Smooth muscle cell (in vitro differentiated cells): ENCODE measurements around the gene ACVR1. TPM values are rescaled to one million over a fixed set of nuclear protein-coding genes. Genes with fewer than 3 reads are reported as not detected.

Source experiments
- DNase-seq: peaks from one replicate; lab custom pipeline; 2025; ENCODE audit not compliant: unreplicated experiment; lab: John Stamatoyannopoulos, UW
- H2AFZ ChIP-seq: fragments of 200-600 bp; sonication (generic); 2 replicates; pipeline ENCODE4 v1.6.0; 2016; ENCODE audit warnings: antibody characterized with exemption, low read depth, mild to moderate bottlenecking
- H3F3A ChIP-seq: fragments of 200-600 bp; sonication (generic); 2 replicates; pipeline ENCODE4 v1.6.0; 2017; ENCODE audit warnings: antibody characterized with exemption, low read depth
- H3K27ac ChIP-seq: fragments of 200-600 bp; sonication (generic); 2 replicates; pipeline ENCODE4 v1.5.1; 2016; ENCODE audit warnings: low read depth, mild to moderate bottlenecking
- H3K27me3 ChIP-seq: fragments of 200-600 bp; sonication (generic); 2 replicates; pipeline ENCODE4 v1.6.1; 2016; ENCODE audit warnings: low read depth, mild to moderate bottlenecking
- H3K36me3 ChIP-seq: fragments of 200-600 bp; sonication (generic); 2 replicates; pipeline ENCODE4 v1.5.1; 2016; ENCODE audit warnings: low read depth
- H3K4me1 ChIP-seq: fragments of 200-600 bp; sonication (generic); 2 replicates; pipeline ENCODE4 v1.5.1; 2016; ENCODE audit warnings: low read depth
- H3K4me2 ChIP-seq: fragments of 200-600 bp; sonication (generic); 2 replicates; pipeline ENCODE4 v1.6.0; 2016; ENCODE audit warnings: mild to moderate bottlenecking
- H3K4me3 ChIP-seq: fragments of 200-600 bp; sonication (generic); 2 replicates; pipeline ENCODE4 v1.5.1; 2016; ENCODE audit warnings: mild to moderate bottlenecking
- H3K79me2 ChIP-seq: fragments of 200-600 bp; sonication (generic); 2 replicates; pipeline ENCODE4 v1.6.0; 2016; ENCODE audit warnings: low read depth, mild to moderate bottlenecking
- H3K9ac ChIP-seq: fragments of 200-600 bp; sonication (generic); 2 replicates; pipeline ENCODE4 v1.6.0; 2016; ENCODE audit warnings: low read depth
- H3K9me3 ChIP-seq: fragments of 200-600 bp; sonication (generic); replicated peaks from 2 replicates; pipeline ENCODE4 v1.5.1; 2016; ENCODE audit warnings: low read depth
- H4K20me1 ChIP-seq: fragments of 200-600 bp; sonication (generic); 2 replicates; pipeline ENCODE4 v1.6.0; 2016; ENCODE audit warnings: low read depth
- CTCF ChIP-seq: fragments of 200-600 bp; sonication (generic); IDR thresholded peaks from 2 replicates; pipeline ENCODE4 v1.5.1; 2017; ENCODE audit warnings: borderline replicate concordance, mild to moderate bottlenecking, antibody characterized with exemption; ENCODE audit not compliant: insufficient read depth, poor library complexity, severe bottlenecking
- WGBS: methylation state at CpG from one replicate; pipeline ENCODE4 v1.1.7; 2016; ENCODE audit warnings: low lambda C conversion rate; 5-methylcytosine and 5-hydroxymethylcytosine counted together
- polyA plus RNA-seq: library from polyadenylated mRNA; unstranded; fragments of >200 nt; fragmentation: Nextera tagmentation; extraction: Ambion mirVana; gene quantifications from 2 replicates; pipeline ENCODE4 v1.2.1, GENCODE V29; 2016
- total RNA-seq: library from RNA; depleted of rRNA; stranded (reverse); fragments of >200 nt; gene quantifications from 2 replicates; pipeline ENCODE4 v1.2.3, GENCODE V29; 2014

Gene ACVR1
- total and polyA plus RNA-seq, 2 experiments from 2014 or later, result 27.2 to 32.7 TPM

DNA sequence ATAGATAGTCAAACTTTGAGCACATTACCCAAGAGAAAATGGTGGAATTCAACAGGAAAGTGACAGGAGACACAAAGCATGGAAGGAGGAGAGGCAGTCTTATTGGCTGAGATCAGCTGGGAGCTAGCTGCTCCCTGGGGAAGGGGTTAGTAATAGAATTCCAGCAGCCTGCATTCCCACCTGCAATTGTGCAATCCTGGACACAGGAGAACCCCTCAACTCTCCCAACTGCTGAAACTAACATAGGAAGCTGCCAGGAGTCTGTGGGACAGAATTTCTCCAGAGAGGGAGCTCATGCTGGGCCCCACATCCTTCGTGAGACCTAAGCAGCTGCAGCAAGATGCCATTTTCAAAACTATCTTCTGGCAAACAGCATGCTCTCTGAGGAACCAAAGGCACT, 177.7 kb downstream of the ACVR1 start:
- Histone ChIP-seq H3K9ac (no peak overlapping the region), H3K4me1 (no peaks in the 10 kb centered on the region), H3K79me2 (no peaks in the 10 kb centered on the region), H3F3A (no peaks in the 10 kb centered on the region), H2AFZ (no peak overlapping the region), H3K27me3 (no peaks in the 10 kb centered on the region), H3K4me2 (no peak overlapping the region), H3K4me3 (no peak overlapping the region), H3K9me3 (no peaks in the 10 kb centered on the region), H4K20me1 (no peaks in the 10 kb centered on the region), H3K36me3 (peaks cover 6% of the 10 kb centered on the region), H3K27ac (no peak overlapping the region)
- WGBS, result 80% methylated on average over 1 of the region's 1 CpG
- no peak for TF ChIP-seq CTCF
- DNase-seq, result no peak

- no peak overlapping the region for H3K27ac ChIP-seq
- TF ChIP-seq CTCF, result no peak
- no peaks in the 10 kb centered on the region for H3K79me2 ChIP-seq
- H3F3A ChIP-seq, result no peaks in the 10 kb centered on the region
- H4K20me1 ChIP-seq, result no peaks in the 10 kb centered on the region
- H3K9me3 ChIP-seq, result no peaks in the 10 kb centered on the region
- H2AFZ ChIP-seq, result no peak overlapping the region
- no peaks in the 10 kb centered on the region for H3K27me3 ChIP-seq
- no peak overlapping the region for H3K4me3 ChIP-seq
- no peak for DNase-seq
- H3K4me2 ChIP-seq, result no peak overlapping the region
- no peaks in the 10 kb centered on the region for H3K4me1 ChIP-seq
- no peak overlapping the region for H3K9ac ChIP-seq
- WGBS, result 92% methylated on average over 3 of the region's 3 CpGs
- H3K36me3 ChIP-seq, result no peaks in the 10 kb centered on the region
These were observed 180.1 kb downstream of the ACVR1 start for GRCh38 chr2:157696036-157696435.

DNA sequence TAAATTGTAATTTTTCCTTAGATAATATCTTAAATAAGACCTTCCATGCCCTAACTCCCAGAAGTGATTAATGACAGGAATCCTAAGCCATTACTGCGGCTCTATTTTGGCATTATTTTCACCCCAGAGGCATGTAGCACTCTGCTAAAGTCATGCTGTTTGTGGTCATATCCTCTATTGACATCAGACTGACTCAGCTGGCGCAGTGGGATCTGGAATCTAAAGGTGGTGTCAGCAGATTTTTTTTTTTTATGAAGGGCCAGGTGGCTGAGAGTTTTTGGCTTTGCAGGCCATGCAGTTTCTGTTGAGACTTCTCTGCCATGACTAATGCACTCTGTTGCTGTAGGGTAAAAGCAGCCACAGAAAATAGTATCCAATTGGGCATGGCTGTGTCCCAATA, 183.4 kb downstream of the ACVR1 start:
- no peak overlapping the region for H2AFZ ChIP-seq
- DNase-seq, result no peak
- H3K9me3 ChIP-seq, result no peaks in the 10 kb centered on the region
- WGBS, result 64% methylated on average over 2 of the region's 2 CpGs
- H3K4me2 ChIP-seq, result no peak overlapping the region
- H3F3A ChIP-seq, result no peaks in the 10 kb centered on the region
- peak overlapping the region; percentile 82 for H3K27ac ChIP-seq
- H3K27me3 ChIP-seq, result no peaks in the 10 kb centered on the region
- no peaks in the 10 kb centered on the region for H3K4me1 ChIP-seq
- H4K20me1 ChIP-seq, result no peaks in the 10 kb centered on the region
- no peaks in the 10 kb centered on the region for H3K36me3 ChIP-seq
- no peak for TF ChIP-seq CTCF
- peak overlapping the region; percentile 47 for H3K9ac ChIP-seq
- no peaks in the 10 kb centered on the region for H3K79me2 ChIP-seq
- no peak overlapping the region for H3K4me3 ChIP-seq

DNA sequence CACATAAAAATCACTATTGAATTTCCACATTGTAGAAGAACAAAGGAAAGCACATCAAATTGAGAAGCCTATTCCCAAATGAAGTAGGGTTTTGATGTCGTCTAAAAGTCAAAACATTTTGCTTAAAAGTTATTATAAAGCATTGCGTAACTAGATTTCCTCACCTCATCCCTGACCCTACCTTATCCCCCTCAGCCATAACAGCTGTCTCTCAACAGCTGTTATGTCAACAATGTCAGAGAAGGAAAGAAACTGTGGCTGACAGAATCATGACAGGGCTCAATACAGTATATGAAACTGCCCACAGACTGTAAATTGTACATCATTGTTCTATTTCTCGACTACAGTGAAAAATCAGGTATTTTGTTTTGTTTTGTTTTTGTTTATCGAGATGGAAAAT, 184.4 kb downstream of the ACVR1 start:
- H3K9me3 ChIP-seq, result no peaks in the 10 kb centered on the region
- H3K4me3 ChIP-seq, result no peak overlapping the region
- H3K79me2 ChIP-seq, result no peaks in the 10 kb centered on the region
- no peak for DNase-seq
- no peak overlapping the region for H3K9ac ChIP-seq
- H3K36me3 ChIP-seq, result no peaks in the 10 kb centered on the region
- H3K27me3 ChIP-seq, result no peaks in the 10 kb centered on the region
- H3K4me2 ChIP-seq, result no peak overlapping the region
- no peaks in the 10 kb centered on the region for H3F3A ChIP-seq
- peak overlapping the region; percentile 82 for H3K27ac ChIP-seq
- H2AFZ ChIP-seq, result no peak overlapping the region
- 90% methylated on average over 4 of the region's 4 CpGs for WGBS
- no peaks in the 10 kb centered on the region for H4K20me1 ChIP-seq
- H3K4me1 ChIP-seq, result no peaks in the 10 kb centered on the region
- no peak for TF ChIP-seq CTCF
